OCI-LY7 (cell line): ENCODE results near the gene LRP1-AS.

Source experiments
- CTCF ChIP-seq: fragments of 200-600 bp; sonication (generic); conservative IDR thresholded peaks from 2 replicates; pipeline ENCODE4 v1.5.1; 2014; ENCODE audit warnings: mild to moderate bottlenecking, antibody characterized with exemption, low read length, moderate library complexity, mixed read lengths
- EZH2phosphoT487 ChIP-seq: fragments of 200-600 bp; sonication (generic); IDR thresholded peaks from 2 replicates; pipeline ENCODE4 v1.6.1; 2018; ENCODE audit warnings: low read depth, borderline replicate concordance, mild to moderate bottlenecking, mixed run types, antibody characterized with exemption, low read length, moderate library complexity, mixed read lengths

GRCh38 chr12:57193706-57194245 lies 46.4 kb upstream of the LRP1-AS start:
- TF ChIP-seq CTCF (no peak), EZH2phosphoT487 (no peak)
